Measurements from ENCODE around the gene PTCRA.
"Not testable (repeated sequence)": the region's sequence is repeated elsewhere in the genome, so short reads cannot be mapped to it uniquely, and the experiment has no call there.

Gene PTCRA

DNA sequence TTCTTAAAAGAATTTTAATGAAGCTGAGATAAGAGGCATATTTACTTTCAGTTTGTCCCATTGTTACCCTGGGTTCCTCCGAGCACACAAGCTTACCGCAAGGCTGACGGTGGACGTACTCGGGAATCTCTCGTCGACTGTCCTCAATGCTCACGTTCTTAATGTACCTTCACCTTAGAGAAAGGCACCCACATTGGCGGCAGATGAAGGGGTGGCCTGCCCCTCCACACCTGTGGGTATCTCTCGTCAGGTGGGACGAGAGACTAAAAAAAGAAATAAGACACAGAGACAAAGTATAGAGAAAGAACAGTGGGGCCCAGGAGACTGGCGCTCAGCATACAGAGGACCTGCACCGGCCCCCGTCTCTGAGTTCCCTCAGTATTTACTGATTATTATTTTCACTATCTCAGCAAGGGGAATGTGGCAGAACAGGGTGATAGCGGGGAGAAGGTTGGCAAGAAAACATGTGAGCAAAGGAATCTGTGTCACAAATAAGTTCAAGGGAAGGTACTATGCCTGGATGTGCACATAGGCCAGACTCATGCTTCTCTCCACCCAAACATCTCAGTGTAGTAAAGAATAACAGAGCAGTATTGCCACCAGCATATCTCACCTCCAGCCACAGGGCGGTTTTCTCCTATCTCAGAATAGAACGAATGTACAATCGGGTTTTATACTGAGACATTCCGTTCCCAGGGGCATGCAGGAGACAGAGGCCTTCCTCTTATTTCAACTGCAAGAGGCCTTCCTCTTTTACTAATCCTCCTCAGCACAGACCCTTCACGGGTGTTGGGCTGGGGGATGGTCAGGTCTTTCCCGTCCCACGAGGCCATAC is 13.2 kb upstream of the PTCRA start:
- DNase-seq (ENCODE audit: low read depth in 4 of 4, low spot score in 1 of 4), result not testable (repeated sequence)

DNA sequence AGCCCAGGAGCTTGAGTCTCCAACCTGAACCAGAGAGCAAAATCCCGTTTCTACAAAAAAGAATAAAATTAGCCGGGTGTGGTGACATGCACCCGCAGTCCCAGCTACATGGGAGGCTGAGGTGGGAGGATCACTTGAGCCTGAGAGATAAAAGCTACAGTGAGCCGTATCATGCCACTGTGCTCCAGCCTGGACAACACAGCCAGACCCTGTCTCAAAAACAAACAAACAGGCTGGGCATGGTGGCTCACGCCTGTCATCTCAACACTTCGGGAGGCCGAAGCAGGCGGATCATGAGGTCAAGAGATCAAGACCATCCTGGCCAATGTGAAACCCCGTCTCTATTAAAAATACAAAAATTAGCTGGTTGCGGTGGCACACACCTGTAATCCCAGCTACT is 11.4 kb upstream of the PTCRA start:
- no peak for DNase-seq (ENCODE audit: low read depth in 4 of 4, low spot score in 1 of 4)

DNA sequence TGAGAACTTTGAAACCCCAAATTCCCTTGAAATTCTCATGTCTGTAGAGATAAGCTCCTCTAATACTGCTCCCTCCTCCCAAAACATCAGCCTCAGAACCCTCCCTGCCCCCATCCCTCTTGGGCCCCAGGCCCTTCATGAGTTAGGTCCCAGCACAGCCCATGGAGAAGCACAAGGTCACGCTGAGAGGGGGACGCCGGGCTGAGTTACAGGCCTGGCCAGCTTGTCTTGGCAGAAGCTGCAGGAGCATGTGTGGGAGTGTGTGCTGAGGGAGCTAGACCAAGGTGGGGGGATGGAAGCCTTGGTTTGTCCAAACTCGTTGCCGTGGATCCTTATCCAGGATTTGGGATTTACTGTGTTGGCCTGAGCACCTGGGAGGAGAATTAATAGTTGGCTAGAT is 8.5 kb upstream of the PTCRA start:
- no peak for DNase-seq (ENCODE audit: low read depth in 4 of 4, low spot score in 1 of 4)

DNA sequence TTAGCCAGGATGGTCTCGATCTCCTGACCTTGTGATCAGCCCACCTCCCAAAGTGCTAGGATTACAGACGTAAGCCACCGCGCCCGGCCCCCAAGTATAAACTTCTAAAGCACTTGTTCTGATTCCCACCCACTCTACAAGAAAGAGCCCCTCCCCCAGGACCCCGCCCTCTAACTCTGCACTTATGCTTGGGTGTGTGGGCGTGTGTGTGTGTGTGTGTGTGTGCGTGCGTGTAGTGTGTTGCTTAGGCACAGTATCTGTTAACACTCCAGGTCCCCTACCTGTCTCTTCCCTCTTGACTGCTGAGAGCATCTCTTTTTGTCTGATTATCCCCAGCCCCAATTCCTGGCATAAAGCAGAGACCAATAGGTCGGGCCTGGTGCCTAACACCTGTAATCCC is 6.0 kb upstream of the PTCRA start:
- no peak for DNase-seq (ENCODE audit: low read depth in 4 of 4, low spot score in 1 of 4)

DNA sequence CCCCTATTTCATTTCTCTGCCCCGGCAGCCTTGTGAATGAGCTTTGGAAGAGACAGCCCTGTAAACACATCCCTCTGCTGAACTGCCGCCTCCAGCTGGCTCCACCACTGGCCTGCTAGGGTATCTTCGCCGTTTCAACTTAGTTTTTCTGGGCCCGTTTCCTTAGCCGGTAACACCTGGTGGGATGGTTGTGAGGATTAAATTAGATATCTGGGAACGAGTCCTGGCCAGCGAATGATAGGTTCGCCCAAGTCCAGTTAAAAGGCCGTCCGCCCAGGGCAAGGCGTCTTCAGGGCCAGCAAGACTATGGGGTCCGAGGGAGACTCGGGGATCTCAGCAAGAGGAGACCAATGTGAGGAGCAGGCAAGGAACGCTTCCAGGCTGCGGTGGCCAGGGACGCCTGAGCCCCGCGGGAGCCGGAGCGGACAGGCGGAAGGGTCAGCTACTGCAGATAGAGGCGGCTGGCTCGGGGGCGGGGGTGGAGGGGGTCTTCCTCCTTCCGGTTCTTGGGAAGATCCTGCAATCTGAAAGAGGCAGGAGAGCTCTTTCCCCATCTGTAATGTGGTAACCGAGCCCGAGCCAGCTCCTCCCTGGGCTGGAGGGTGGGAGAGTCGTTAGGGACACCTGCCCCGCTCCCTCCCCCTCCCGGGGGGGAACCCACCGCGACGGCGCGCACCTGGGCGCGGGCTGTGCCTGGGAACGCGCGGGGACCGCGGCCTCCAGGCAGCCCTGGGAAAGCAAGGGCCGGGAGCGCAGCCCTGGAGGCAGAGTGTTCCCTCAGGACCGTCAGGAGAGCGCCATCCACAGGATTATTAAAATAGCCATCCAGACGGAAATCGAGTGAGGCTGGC is 4.5 kb upstream of the PTCRA start:
- no peak for DNase-seq (ENCODE audit: low read depth in 4 of 4, low spot score in 1 of 4)

DNA sequence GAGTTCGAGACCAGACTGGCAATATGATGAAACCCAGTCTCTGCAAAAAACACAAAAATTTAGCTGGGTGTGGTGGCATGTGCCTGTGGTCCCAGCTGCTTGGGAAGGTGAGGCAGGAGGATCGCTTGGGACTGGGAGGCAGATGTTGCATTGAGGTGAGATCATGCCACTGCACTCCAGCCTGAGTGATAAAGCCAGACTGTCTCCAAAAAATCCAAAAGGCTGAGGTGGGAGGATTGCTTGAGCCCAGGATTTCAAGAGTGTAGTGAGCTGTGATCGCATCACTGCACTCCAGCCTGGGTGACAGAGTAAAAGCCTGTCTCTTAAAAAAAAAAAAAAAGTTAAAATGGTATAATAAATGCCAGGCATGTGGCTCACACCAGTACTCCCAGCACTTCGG is 1.3 kb upstream of the PTCRA start:
- DNase-seq (ENCODE audit: low read depth in 4 of 4, low spot score in 1 of 4), result no peak

- no peak for DNase-seq (ENCODE audit: low read depth in 4 of 4, low spot score in 1 of 4)
Observed at GRCh38 chr6:42916288-42916687, 435 bp downstream of the PTCRA start.

DNA sequence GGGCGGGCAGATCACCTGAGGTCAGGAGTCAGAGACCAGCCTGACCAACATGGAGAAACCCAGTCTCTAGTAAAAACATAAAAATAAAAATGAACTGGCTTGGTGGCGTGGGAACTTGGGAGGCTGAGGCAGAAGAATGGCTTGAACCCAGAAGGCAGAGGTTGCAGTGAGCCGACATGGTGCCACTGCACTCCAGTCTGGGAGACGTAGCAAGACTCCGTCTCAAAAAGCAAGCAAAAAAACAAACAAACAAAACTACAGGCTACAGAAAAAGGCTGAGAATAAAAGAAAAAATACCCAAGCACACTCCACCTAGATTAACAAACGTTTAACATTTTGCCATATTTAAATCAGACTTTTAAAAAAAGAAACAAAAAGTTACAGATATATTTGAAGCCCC is 5.9 kb downstream of the PTCRA start:
- DNase-seq (ENCODE audit: low read depth in 4 of 4, low spot score in 1 of 4), result no peak

DNA sequence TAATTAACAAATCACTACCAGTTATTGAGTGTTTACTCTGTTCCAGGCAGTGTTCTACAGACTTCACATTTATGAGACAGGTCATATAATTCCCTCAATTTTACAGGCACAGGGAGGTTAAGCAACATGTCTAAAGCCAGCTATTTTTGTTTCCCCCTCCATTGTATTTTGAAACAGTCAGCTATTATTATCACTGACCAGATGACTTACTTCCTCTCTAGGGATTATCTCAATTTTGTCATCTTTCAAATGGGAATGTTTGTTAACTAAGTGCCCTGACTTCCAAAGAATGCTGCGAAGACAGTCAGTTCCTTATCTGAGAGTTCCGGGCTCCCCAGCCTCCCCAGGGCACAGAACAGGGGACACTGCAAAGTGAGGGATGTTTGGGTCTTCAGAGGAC is 7.8 kb downstream of the PTCRA start:
- DNase-seq (ENCODE audit: low read depth in 4 of 4, low spot score in 1 of 4), result no peak

DNA sequence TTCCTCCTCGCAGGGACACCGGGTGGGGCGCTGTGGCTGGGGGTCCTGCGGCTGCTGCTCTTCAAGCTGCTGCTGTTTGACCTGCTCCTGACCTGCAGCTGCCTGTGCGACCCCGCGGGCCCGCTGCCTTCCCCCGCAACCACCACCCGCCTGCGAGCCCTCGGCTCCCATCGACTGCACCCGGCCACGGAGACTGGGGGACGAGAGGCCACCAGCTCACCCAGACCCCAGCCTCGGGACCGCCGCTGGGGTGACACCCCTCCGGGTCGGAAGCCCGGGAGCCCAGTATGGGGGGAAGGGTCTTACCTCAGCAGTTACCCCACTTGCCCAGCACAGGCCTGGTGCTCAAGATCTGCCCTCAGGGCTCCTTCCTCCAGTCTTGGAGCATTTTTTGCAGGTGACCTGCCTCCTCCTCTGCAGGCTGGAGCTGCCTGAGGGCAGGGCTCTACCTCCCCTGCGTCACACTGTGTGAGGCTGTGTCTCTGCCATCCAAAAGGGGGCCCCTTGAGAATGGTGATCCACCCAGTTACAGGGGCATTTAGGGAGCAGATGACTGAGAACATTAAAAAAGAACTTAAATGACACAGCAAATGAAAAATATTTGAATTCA is 9.5 kb downstream of the PTCRA start:
- DNase-seq (ENCODE audit: low read depth in 4 of 4, low spot score in 1 of 4), result no peak

- DNase-seq (ENCODE audit: low read depth in 4 of 4, low spot score in 1 of 4), result peak; percentile 73 to 92 (median 78)
Observed at GRCh38 chr6:42928986-42929820, 13.3 kb downstream of the PTCRA start, which contains the start of gene CNPY3. TSS of gene CNPY3 (plus strand) at chr6:42929480. CDS start at chr6:42929571, 91 bp downstream.

GRCh38 chr6:42929821-42930360 is 14.0 kb downstream of the PTCRA start:
- DNase-seq (ENCODE audit: low read depth in 4 of 4, low spot score in 1 of 4), result peak; percentile 21 to 53 (median 36)

- DNase-seq (ENCODE audit: low read depth in 4 of 4, low spot score in 1 of 4), result no peak
Observed at GRCh38 chr6:42932412-42932811, 16.6 kb downstream of the PTCRA start.

DNA sequence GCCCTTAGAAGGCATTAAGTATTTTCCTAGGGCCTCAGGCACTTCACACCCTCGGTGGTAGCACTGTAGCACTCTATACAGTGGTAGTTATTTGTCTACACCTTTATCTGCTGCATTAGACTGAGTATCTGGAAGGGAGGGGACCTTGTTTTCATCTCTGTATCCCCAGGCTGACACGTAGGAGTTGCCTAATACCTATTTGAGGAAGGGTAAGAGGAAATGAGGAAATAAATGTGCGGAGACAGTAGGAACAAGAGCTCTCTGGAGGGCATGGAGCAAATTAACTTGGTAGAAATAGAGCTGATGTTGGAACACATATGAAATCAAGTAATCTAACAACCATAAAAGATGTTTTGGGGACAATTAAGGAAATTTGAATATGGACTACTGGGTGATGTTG is 17.4 kb downstream of the PTCRA start:
- no peak for DNase-seq (ENCODE audit: low read depth in 4 of 4, low spot score in 1 of 4)

GRCh38 chr6:42935322-42935721 is 19.5 kb downstream of the PTCRA start:
- DNase-seq (ENCODE audit: low read depth in 4 of 4, low spot score in 1 of 4), result no peak

GRCh38 chr6:42936398-42936797 is 20.5 kb downstream of the PTCRA start:
- DNase-seq (ENCODE audit: low read depth in 4 of 4, low spot score in 1 of 4), result no peak

DNA sequence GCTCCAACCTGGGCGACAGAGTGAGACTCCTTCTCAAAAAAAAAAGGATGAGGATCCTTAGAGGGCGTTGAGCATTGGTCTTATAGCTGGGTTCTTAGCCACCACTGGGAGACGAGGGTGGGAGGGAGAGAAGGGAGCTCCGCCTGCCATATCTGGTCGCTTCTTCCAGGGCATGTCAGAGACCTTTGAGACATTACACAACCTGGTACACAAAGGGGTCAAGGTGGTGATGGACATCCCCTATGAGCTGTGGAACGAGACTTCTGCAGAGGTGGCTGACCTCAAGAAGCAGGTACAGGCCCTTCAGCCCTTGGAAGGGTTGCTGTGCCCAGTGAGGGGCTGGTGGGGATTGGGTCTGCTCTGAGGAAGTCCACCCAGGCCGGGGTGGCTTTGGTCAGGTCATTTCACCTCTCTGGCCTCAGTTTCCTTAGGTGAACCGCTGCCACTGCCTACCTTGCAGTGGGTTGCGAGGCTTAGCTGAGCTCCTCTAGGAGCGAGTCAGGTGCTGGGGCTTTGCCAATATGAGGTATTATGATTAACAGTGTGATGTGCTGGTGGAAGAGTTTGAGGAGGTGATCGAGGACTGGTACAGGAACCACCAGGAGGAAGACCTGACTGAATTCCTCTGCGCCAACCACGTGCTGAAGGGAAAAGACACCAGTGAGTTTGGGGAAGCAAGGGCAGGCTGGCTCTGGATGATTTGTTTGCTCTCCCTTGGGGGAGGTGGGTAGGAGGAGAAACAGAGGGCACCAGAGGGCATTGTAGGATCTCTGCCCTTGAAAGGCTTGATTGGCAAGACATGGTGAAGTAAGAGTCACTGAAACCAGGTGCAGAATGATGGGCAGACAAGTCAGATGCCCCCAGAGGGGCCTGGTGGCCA is 21.9 kb downstream of the PTCRA start:
- DNase-seq (ENCODE audit: low read depth in 4 of 4, low spot score in 1 of 4), result no peak

- no peak for DNase-seq (ENCODE audit: low read depth in 4 of 4, low spot score in 1 of 4)
Observed at GRCh38 chr6:42938428-42938796, 22.6 kb downstream of the PTCRA start.

- DNase-seq (ENCODE audit: low read depth in 4 of 4, low spot score in 1 of 4), result no peak
Observed at GRCh38 chr6:42938987-42939809, 23.3 kb downstream of the PTCRA start.
